ENCODE results near the gene NFATC3.

NFATC3 gene

GRCh38 chr16:68231384-68232136, 146.4 kb downstream of the NFATC3 start:
- FAIRE-seq (no peak), DNase-seq (ENCODE audit: insufficient read length) (no peak)

GRCh38 chr16:68232335-68232734, 147.2 kb downstream of the NFATC3 start:
- DNase-seq (ENCODE audit: insufficient read length) (no peak), FAIRE-seq (no peak)
- TF ChIP-seq TAF1 (IDR thresholded peaks at IDR 0.05; ENCODE audit: borderline replicate concordance, low read depth, low read length) (no peak), POLR2AphosphoS5 (IDR thresholded peaks at IDR 0.05; ENCODE audit: low read depth, low read length) (no peak), POLR2A (IDR thresholded peaks at IDR 0.05; ENCODE audit: low read depth, low read length) (no peak)

More at GRCh38 chr16:68231384-68232136, 146.4 kb downstream of the NFATC3 start:
- TF ChIP-seq TAF1 (IDR thresholded peaks at IDR 0.05; ENCODE audit: borderline replicate concordance, low read depth, low read length) (no peak), POLR2A (IDR thresholded peaks at IDR 0.05; ENCODE audit: low read depth, low read length) (no peak), POLR2AphosphoS5 (IDR thresholded peaks at IDR 0.05; ENCODE audit: low read depth, low read length) (no peak)

GRCh38 chr16:68233085-68233834, 148.1 kb downstream of the NFATC3 start:
- DNase-seq (ENCODE audit: insufficient read length) (no peak), FAIRE-seq (no peak)
- TF ChIP-seq TAF1 (IDR thresholded peaks at IDR 0.05; ENCODE audit: borderline replicate concordance, low read depth, low read length) (no peak), POLR2A (IDR thresholded peaks at IDR 0.05; ENCODE audit: low read depth, low read length) (no peak), POLR2AphosphoS5 (IDR thresholded peaks at IDR 0.05; ENCODE audit: low read depth, low read length) (no peak)

DNA sequence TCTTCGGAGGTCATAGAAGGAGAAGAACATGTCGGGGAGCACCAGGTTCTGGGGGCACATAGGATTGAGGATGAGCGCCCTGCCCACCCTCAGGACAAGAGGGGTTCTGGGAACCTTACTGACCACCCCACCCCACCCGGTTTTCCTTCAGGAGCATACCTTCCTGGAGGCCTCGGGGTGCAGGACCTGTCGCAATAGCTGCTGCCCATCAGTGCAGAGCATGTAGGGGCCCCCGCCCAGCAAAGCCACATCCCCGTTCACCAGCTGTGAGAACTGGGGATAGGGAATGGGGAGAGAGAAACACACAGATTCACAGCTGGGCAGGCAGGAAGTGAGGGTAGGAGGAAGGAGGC, 148.6 kb downstream of the NFATC3 start:
- DNase-seq (ENCODE audit: insufficient read length) = no peak
- TF ChIP-seq POLR2A (IDR thresholded peaks at IDR 0.05; ENCODE audit: low read depth, low read length) = no peak
- TF ChIP-seq TAF1 (IDR thresholded peaks at IDR 0.05; ENCODE audit: borderline replicate concordance, low read depth, low read length) = no peak

DNA sequence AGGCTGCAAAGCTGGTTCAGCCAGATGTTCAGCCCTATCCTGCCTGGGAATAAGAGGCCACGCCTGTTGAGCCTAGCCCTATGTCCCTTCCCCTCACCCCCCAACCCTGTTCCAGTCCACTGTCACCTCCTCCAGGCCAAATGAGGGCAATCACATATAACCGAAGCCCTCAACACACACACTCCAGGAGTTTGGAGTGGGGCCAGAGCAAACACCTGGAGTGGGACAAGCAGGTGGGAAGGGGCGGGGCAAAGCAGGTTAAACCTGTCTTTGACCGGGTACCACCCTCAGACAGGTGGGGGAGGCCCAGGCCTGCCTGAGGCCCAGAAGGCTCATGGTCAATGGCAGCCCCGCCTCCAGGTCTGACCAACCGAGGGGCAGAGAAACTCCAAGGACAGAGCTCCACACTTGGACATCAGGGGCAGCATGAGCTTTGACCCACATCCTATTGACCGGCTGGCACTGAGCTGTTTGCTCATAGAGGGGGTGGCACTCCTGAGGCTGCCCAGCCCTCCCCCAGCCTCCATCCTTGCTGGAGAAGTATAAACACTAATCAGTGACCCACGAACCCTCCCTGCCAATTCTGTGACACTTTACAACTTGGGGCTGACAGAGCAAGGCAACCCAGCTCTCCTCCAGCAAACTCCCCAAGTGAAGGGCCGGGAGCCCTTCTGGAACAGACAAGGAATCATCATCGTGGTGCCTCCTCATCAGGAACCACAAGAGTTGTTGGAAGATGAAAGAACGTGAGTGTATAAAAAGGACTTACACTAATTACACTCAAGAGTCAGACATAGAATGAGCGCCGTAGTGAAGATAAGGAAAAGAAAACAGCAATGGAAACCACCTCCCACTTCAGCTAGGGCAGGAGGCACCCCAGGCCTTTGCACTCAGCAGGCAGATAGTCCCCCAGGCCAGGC, 149.3 kb downstream of the NFATC3 start:
- no peak for FAIRE-seq
- DNase-seq (ENCODE audit: insufficient read length) = no peak

More for the DNA sequence above, 148.6 kb downstream of the NFATC3 start:
- no peak for FAIRE-seq

DNA sequence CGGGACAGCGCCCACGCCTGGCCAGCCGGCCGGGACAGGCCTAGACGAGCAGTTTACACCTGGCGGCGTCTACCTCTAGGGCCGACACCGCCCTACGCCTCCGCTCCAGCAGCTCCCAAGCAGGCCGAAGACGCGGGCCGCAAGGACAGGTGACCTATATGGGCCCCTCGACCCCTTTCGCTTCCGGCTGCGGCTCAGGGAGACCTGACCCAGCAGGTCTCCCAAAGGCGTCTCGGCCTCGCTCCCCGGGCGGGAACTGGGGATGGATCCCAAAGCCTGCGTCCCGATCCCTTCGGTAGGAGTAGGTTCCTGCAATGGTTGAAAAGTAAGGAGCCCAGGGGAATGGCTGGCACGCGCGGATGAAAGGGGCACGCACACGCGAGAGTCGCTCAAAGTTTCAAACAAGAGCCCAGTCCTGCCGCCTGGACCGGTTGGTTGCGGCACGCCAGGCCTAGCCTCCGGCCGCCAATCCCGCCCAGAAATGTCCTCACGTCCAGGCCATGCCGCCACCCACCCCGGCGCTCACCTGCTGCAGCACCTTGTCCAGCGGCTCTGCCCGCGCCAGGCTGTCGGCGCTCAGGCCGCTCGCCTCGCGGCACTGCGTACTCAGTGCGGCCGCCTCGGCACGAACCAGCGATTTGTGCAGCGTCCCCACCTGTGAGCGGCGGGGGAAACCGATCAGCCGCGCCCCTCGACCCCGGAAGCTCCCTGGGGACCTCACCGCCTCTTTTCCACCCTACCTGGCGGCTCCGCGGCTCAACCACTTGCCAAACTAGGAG, 150.1 kb downstream of the NFATC3 start:
- TF ChIP-seq POLR2A (IDR thresholded peaks at IDR 0.05; ENCODE audit: low read depth, low read length) (no peak), POLR2AphosphoS5 (IDR thresholded peaks at IDR 0.05; ENCODE audit: low read depth, low read length) (no peak), TAF1 (IDR thresholded peaks at IDR 0.05; ENCODE audit: borderline replicate concordance, low read depth, low read length) (no peak)
- FAIRE-seq = no peak
- no peak for DNase-seq (ENCODE audit: insufficient read length)

More for the DNA sequence above, 149.3 kb downstream of the NFATC3 start:
- TF ChIP-seq TAF1 (IDR thresholded peaks at IDR 0.05; ENCODE audit: borderline replicate concordance, low read depth, low read length) (no peak), POLR2A (IDR thresholded peaks at IDR 0.05; ENCODE audit: low read depth, low read length) (no peak)

- FAIRE-seq (no peak), DNase-seq (ENCODE audit: insufficient read length) (no peak)
- TF ChIP-seq TAF1 (IDR thresholded peaks at IDR 0.05; ENCODE audit: borderline replicate concordance, low read depth, low read length) (no peak), POLR2A (IDR thresholded peaks at IDR 0.05; ENCODE audit: low read depth, low read length) (no peak), POLR2AphosphoS5 (IDR thresholded peaks at IDR 0.05; ENCODE audit: low read depth, low read length) (no peak)
Measured at GRCh38 chr16:68235887-68236136, 150.6 kb downstream of the NFATC3 start, which contains the start of gene ESRP2. Gene ESRP2, minus strand, starts transcription at chr16:68236127. Its CDS starts 82 bp downstream, at chr16:68236045.

DNA sequence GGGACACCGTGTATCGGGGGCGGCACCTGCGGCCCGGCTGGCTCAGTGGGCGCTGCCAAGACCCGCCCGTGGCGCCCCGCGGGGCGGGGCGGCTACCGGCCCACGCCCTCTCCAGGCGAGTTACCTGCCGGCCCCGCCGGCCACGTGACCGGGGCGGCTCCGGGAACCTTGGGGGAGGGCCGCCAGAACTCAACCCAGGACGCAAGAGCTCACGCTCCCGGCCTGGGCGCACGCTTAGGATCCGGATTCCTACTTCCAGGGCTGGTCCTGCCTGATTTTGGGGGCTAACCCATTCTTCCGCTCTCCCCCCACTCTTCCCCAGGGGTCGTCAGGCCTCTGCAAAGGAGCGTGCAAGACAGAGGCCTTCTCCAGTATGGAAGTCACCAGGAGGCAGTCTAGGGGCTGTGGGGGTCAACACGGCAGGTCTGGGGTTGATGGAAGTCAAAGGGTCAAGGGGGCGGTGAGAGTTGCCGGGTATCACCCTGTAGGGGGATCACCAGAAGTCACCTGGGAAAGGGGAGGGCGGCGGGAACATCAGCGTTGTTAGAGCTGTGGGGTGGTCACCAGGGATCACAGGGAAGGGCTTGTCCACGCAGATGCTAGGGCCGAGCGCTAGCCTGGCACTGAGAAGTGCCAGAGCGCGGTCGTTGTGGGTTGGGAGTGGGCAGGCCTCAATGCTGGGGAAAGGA, 151.1 kb downstream of the NFATC3 start:
- DNase-seq (ENCODE audit: insufficient read length) (no peak), FAIRE-seq (peak; percentile 9)

GRCh38 chr16:68236826-68237242, 151.7 kb downstream of the NFATC3 start:
- DNase-seq (ENCODE audit: insufficient read length) = peak; percentile 44
- TF ChIP-seq TAF1 (IDR thresholded peaks at IDR 0.05; ENCODE audit: borderline replicate concordance, low read depth, low read length) = no peak
- TF ChIP-seq POLR2AphosphoS5 (IDR thresholded peaks at IDR 0.05; ENCODE audit: low read depth, low read length) = no peak
- TF ChIP-seq POLR2A (IDR thresholded peaks at IDR 0.05; ENCODE audit: low read depth, low read length) = no peak
- peak; percentile 64 for FAIRE-seq

More for the DNA sequence above, 151.1 kb downstream of the NFATC3 start:
- no peak for TF ChIP-seq POLR2A (IDR thresholded peaks at IDR 0.05; ENCODE audit: low read depth, low read length)
- no peak for TF ChIP-seq TAF1 (IDR thresholded peaks at IDR 0.05; ENCODE audit: borderline replicate concordance, low read depth, low read length)
- no peak for TF ChIP-seq POLR2AphosphoS5 (IDR thresholded peaks at IDR 0.05; ENCODE audit: low read depth, low read length)
